ENCODE results near the gene VSNL1. TPM values are rescaled to one million over a fixed set of nuclear protein-coding genes. Genes with fewer than 3 reads are reported as not detected.

Gene VSNL1
- total RNA-seq, 2 donors from 2014 or later = 0.66 to 4.2 TPM

DNA sequence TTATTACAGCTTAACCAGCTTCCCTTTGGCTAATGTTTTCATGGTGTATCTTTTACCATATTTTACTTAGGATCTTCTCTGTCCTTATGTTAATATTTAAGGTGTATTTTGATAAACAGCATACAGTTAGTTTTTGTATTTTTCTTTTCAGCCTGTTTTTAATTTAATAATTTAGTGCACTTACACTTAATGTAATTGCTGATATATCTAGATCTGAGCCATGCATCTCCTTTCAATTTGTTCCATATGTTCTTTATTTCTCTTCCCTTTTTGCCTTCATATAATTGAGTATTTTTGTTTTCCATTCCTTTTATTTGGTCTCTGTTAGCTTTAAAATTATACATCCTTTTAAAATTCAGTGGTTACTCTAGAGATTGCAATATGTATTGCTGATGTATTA lies 134.3 kb downstream of the VSNL1 start:
- TF ChIP-seq, protein P1, sequence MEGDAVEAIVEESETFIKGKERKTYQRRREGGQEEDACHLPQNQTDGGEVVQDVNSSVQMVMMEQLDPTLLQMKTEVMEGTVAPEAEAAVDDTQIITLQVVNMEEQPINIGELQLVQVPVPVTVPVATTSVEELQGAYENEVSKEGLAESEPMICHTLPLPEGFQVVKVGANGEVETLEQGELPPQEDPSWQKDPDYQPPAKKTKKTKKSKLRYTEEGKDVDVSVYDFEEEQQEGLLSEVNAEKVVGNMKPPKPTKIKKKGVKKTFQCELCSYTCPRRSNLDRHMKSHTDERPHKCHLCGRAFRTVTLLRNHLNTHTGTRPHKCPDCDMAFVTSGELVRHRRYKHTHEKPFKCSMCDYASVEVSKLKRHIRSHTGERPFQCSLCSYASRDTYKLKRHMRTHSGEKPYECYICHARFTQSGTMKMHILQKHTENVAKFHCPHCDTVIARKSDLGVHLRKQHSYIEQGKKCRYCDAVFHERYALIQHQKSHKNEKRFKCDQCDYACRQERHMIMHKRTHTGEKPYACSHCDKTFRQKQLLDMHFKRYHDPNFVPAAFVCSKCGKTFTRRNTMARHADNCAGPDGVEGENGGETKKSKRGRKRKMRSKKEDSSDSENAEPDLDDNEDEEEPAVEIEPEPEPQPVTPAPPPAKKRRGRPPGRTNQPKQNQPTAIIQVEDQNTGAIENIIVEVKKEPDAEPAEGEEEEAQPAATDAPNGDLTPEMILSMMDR (IDR thresholded peaks at IDR 0.05) = no peak
- TF ChIP-seq POLR2A (IDR thresholded peaks at IDR 0.05) = no peak
- Histone ChIP-seq H3K4me1 (no peaks in the 10 kb centered on the region), H3K4me3 (no peak overlapping the region), H3K36me3 (replicated peaks in 1 of 2; ENCODE audit: insufficient read depth in 1 of 2, low read depth in 2 of 2) (peaks cover 0 to under 1% of the 10 kb centered on the region in 2 donors), H3K27me3 (no peaks in the 10 kb centered on the region), H3K9me3 (no peaks in the 10 kb centered on the region), H3K27ac (no peak overlapping the region)
- DNase-seq = no peak
- no peak for ATAC-seq
- intact Hi-C loops (cut with DNase I) = no loop called here

DNA sequence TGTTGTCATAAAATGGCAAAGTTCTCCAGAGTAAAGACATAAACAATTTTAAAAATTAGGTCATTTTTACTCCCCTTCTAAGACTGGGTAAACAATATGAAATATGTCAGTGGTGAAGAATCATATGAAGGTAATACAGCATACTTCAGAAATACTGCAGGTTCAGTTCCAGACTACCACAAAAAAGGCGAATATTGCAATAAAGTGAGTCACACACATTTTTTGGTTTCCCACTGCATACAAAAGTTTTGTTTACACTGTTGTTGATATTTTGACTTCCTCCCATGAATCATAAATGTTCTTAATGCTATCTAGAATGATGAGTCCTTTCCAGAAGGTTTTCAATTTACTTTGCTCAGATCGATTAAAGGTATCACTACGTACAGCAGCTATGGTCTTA lies 139.6 kb downstream of the VSNL1 start:
- no peak for ATAC-seq
- H3K4me3 ChIP-seq = no peak overlapping the region
- DNase-seq = no peak
- intact Hi-C loops (cut with DNase I) = no loop called here
- 95 to 96% methylated on average over 3 of the region's 3 CpGs for WGBS, 2 donors
- H3K27me3 ChIP-seq = no peaks in the 10 kb centered on the region
- H3K9me3 ChIP-seq = no peaks in the 10 kb centered on the region
- H3K36me3 ChIP-seq (replicated peaks in 1 of 2; ENCODE audit: insufficient read depth in 1 of 2, low read depth in 2 of 2) = no peaks in the 10 kb centered on the region
- TF ChIP-seq, protein P1 (IDR thresholded peaks at IDR 0.05) = no peak
- no peak for TF ChIP-seq POLR2A (IDR thresholded peaks at IDR 0.05)
- no peaks in the 10 kb centered on the region for H3K4me1 ChIP-seq
- no peak overlapping the region for H3K27ac ChIP-seq

DNA sequence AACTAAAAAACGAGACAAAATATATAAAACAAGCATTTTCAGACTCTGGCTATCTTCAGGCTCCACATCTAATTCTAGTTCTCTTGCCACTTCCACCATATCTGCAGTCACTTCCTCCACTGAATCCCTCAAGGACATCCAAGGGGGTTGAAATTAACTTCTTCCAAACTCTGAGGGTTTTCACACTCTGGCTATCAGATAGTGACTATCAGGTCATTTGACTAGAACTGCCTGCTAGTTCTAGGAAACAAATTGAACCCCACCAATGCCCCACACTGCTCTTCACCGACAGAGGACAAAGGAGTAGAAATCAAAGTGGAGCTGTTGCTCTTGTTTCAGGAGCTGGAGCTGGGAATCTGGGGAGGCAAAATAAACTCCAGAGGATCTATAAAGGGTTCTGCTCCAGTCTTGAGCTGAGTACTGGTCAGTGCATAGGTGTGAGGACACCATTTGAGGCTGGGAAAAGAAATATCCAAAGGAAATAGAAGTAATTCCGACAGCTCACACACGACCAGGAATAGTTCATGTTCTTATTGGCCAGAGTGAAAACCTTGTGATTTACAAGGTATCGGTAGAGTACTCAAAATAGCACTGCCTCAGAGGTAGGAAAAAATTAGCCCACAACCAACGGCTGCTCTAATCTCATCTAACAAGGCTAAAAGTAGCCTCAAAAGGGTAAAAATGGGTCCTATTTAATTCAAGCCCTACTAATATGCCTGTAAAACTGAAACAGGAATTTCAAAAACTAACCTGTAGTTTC lies 141.8 kb downstream of the VSNL1 start:
- Histone ChIP-seq H3K27me3 (no peaks in the 10 kb centered on the region), H3K27ac (no peak overlapping the region), H3K9me3 (no peaks in the 10 kb centered on the region), H3K36me3 (replicated peaks in 1 of 2; ENCODE audit: insufficient read depth in 1 of 2, low read depth in 2 of 2) (peaks cover 0 to 2% of the 10 kb centered on the region in 2 donors), H3K4me3 (no peak overlapping the region), H3K4me1 (no peaks in the 10 kb centered on the region)
- TF ChIP-seq, protein P1 (IDR thresholded peaks at IDR 0.05) = no peak
- no peak for TF ChIP-seq POLR2A (IDR thresholded peaks at IDR 0.05)
- ATAC-seq (no peak), DNase-seq (no peak)
- intact Hi-C loops (cut with DNase I) = no loop called here
- WGBS, 2 donors = 82 to 85% methylated on average over 6 of the region's 6 CpGs

DNA sequence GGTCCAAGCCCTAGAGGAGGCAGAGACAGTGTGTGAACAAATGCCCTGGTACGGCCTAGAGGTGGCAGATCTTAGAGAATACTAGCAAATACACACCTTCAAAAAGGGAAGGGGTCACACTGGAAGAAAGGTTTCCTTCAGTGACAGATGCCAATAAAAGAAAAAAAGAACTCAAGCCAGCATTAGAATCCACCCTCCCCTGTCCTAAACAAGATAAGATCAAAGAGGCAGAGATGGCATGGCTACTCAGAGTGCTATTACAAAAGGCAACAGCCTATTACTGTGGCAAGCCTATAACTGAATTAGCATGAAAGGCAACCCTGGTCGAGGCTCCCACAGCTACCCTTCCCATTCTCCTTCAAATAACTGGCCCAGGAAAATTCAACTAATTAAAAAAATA lies 143.5 kb downstream of the VSNL1 start:
- H3K4me1 ChIP-seq = no peaks in the 10 kb centered on the region
- H3K27me3 ChIP-seq = no peaks in the 10 kb centered on the region
- no peak overlapping the region for H3K4me3 ChIP-seq
- WGBS, 2 donors = 85 to 91% methylated on average over 2 of the region's 2 CpGs
- intact Hi-C loops (cut with DNase I) = no loop called here
- H3K27ac ChIP-seq = no peak overlapping the region
- peaks cover 0 to 3% of the 10 kb centered on the region in 2 donors for H3K36me3 ChIP-seq (replicated peaks in 1 of 2; ENCODE audit: insufficient read depth in 1 of 2, low read depth in 2 of 2)
- ATAC-seq (no peak), DNase-seq (no peak)
- no peaks in the 10 kb centered on the region for H3K9me3 ChIP-seq
- no peak for TF ChIP-seq POLR2A (IDR thresholded peaks at IDR 0.05)

DNA sequence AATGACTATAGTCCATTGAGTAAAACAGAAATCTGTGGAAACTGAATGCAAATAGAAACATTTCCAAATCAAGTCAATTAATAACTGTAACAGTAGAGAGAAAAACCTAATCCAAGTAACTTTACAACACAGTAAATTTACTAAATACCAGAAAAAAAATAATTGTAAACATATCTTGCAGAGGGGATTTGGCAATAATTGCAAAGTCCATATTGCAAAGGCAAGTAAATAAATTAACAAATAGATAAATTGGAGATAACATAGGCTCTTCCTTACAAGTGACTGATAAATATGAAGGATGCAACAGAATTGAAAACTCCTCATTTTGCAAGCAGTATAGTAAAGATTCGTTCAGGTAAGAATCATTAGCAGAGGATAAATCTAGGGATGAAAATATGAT lies 148.1 kb downstream of the VSNL1 start:
- Histone ChIP-seq H3K9me3 (no peaks in the 10 kb centered on the region), H3K36me3 (replicated peaks in 1 of 2; ENCODE audit: insufficient read depth in 1 of 2, low read depth in 2 of 2) (peaks cover 0 to 3% of the 10 kb centered on the region in 2 donors), H3K27me3 (no peaks in the 10 kb centered on the region), H3K4me3 (no peak overlapping the region), H3K4me1 (no peaks in the 10 kb centered on the region), H3K27ac (no peak overlapping the region)
- ATAC-seq (no peak), DNase-seq (no peak)
- intact Hi-C loops (cut with DNase I) = no loop called here
- 65 to 72% methylated on average over 1 of the region's 1 CpG for WGBS, 2 donors
- no peak for TF ChIP-seq POLR2A (IDR thresholded peaks at IDR 0.05)
- TF ChIP-seq, protein P1 (IDR thresholded peaks at IDR 0.05) = no peak

Data from body of pancreas (tissue), 4 donors.